HuH-7 (cell line): ENCODE results near the gene TCHP.
"Not testable (repeated sequence)": the region's sequence is repeated elsewhere in the genome, so short reads cannot be mapped to it uniquely, and the experiment has no call there.

Source experiments
- DNase-seq: peaks from one replicate; pipeline ENCODE4 v3.0.0; 2011; ENCODE audit warnings: low spot score

TCHP gene

DNA sequence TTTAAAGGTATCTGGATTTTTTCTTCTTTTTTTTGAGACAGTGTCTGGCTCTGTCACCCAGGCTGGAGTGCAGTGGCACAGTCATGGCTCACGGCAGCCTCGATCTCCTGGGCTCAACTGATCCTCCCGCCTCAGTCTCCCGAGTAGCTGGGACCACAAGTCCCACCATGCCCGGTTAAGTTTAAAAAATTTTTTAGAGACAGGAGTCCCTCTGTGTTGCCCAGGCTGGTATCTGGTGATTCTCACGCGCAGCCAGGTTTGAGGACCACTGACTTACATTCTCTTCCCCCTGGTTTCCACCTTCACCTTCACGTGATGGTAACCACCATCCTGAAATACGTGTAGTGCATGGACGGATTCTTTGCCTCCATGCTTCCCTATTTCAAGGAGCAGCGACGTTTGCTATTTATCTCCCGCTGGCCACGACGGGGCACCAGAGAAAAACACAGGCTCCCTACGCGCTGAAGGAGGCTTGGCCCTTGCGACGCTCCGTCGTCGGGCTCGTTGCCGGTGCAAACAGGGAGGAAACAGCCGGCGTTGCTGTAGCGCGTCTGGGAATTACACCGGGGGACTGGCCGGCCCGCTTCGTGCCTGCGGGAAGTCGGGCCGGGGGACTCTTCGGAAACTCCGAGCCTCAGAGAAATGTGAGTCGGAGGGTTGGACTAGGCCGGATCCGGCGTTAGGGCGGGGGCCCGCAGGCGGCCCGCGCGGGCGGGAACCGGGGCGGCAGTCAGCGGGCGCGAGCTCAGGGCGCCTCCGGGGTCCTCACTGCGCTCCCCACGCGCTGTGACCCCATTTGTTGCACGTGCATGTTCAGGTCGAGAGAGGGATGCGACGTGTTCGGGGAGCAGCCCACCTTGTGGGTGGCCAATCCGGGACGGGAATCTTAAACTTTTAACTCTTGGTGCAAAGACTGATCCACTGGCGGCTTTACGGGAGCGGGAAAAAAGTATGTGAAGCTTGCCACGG is at the start of gene TCHP:
Gene TCHP (plus strand): TSS at position 492 of the 969 bp plus-strand sequence. CDS start 2,753 bp downstream, outside the sequence.
- peak; percentile 90 for DNase-seq

DNA sequence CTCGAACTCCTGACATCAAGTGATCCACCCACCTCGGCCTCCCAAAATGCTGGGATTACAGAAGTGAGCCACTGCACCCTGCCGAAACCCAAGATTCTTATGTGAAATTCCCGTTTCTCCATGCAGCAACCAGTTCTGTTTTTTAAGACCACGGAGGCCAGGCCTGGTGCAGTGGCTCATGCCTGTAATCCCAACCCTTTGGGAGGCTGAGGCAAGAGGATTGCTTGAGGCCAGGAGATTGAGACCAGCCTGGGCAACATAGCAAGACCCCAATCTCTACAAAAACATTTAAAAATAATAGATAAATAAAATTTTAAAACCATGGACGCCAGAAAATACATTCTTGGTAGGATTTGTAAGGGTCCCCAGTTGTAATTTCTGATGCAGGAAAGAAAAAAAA is 49.6 kb upstream of the TCHP start:
- DNase-seq, result not testable (repeated sequence)

- DNase-seq, result no peak
Observed at GRCh38 chr12:109855377-109855776, 44.7 kb upstream of the TCHP start.

GRCh38 chr12:109857715-109858114 is 42.4 kb upstream of the TCHP start:
- DNase-seq, result no peak

DNA sequence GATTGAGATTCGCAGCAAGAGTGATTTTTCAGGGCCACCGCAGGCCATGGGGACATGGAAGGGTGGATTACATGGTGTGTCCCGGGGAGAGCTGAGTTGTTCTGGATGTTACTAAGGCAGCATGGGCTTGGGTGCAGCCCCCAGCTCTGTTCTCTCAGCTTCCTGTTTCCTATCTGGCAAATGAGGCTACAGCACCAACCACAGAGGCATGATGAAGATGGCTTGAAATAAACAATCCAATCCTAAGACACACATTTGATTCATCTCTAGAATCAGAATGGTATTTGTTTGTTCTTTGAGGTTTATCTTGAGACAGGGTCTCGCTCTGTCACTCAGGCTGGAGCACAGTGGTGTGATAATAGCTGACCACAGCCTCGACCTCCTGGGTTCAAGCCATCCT is 41.3 kb upstream of the TCHP start:
- no peak for DNase-seq

GRCh38 chr12:109860977-109861376 is 39.1 kb upstream of the TCHP start:
- DNase-seq, result no peak

DNA sequence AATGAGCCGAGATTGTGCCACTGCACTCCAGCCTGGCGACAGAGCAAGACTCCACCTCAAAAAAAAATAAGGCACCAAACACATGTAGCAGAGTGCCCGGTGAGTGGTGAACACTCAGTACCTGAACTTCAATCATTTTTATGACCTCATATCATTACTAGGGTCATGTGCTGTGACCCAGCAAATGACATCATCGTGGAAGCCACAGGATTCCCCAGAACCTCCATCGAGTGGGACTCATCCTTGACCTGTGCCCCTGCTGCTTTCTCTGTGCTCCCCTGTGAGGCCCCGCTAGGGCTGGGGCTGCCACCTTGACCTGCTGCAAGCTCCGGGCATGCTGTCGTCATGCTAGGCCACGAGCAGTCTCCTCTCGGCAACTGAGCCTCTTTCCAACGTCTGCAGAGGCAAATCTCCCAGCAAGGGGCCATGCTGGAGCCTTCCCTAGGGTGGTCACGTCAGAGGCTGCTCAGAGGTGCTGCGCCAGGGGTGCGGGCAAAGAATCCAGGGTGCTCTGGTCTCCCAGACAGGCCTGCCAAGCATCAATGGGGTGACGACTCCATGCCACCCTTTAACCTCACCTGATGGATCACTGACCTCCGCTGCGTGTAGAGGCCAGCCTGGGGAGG is 38.3 kb upstream of the TCHP start:
- no peak for DNase-seq

DNA sequence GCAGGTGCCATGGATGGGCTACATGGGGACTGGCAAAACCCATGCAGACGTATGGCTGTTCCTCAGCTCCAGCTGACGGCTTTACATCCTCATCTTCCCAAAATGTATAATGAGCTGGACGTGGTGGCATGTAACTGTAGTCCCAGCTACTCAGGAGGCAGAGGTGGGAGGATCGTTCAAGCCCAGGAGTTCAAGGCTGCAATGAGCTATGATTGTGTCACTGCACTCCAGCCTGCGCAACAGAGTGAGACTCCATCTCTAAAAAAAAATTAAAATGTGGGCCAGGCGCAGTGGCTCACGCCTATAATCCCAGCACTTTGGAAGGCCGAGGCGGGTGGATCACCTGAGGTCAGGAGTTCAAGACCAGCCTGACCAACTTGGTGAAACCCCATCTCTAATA is 37.6 kb upstream of the TCHP start:
- DNase-seq, result not testable (repeated sequence)

- DNase-seq, result peak; percentile 83
Observed at GRCh38 chr12:109863847-109864712, 36.0 kb upstream of the TCHP start.

DNA sequence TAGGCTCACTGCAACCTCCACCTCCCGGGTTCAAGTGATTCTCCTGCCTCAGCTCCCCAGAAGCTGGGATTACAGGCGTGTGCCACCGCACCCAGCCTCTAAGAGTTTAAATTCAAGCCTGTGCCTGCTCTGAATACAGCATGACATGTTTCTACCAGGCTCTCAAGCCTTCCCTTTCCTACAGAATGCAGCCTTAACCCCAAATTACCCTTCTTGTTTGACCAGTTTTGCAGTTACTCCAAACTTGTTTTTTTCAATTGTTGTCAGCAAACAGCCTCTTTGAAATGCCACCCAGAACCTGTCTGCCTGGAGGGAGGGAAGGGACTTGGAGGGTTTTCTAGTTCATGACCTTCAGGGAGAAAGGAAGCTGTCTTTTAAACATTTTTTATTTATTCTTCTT is 35.2 kb upstream of the TCHP start:
- no peak for DNase-seq

DNA sequence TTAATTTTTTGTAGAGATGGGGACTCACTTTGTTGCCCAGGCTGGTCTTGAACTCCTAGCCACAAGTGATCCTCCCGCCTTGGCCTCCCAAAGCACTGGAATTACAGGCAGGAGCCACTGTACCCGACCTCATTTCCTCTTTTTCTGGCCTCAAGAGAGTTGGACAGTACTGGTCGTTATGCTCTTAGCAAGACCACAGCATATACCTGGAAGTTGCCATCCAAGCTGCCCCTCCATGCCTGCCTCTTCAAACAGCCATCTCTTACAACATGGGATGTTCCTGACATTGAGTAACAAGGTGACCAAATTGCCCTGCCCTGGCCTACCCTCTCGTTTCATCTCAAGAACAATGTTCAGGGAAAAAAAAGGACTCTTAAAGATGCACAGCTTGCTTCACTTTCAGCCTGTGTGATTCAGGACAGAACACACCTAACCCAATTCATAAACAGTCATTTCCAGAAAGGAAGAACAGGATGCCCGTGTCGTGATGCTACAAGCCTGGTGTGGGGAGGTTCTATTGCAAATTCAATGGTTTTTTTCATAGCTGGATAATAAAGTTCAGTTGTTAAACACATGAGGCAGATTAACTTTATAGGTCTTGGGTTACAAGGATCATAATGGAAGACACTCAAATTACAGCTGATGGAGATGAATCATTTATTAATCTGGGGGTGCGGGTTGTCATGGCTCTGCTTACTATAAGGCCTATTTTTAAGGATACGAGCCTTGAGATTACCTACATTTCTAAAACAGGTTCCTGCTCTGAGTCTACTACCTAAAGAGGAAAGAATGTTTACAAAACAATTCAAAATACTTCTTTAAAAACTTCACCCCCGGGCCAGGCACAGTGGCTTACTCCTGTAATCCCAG is 31.7 kb upstream of the TCHP start:
- no peak for DNase-seq

- DNase-seq, result no peak
Observed at GRCh38 chr12:109870648-109871047, 29.4 kb upstream of the TCHP start.

DNA sequence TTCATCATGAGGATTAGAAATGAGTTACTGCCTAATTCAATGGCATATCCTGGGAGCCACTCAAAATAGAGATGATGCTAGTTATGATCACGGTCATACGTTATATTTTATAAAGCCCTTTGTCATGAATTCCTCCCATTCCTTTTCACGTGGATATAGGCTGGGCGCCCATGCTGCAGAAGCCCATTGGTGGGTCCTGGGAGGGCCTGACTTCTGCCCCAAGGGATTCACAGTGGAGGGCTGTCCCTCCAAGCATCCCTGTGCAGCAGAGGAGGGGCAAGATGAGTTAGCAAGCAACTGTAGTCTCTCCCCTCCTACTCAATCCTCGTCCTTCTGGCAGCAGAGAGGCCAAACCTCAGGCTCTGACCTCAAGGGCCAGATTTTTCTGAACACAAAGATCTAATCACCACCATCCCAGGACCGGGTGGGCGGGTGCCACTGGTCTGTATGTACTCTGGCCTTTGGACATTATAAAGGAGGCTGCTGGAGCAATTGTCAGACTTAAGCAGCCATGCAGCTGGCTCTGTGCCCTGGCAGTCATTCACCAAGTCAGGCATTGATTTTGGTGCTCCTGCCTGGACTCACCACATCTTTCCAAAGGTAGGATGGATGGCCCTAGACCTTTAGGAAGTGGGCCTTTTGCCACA is 28.3 kb upstream of the TCHP start:
- DNase-seq, result peak; percentile 39

DNA sequence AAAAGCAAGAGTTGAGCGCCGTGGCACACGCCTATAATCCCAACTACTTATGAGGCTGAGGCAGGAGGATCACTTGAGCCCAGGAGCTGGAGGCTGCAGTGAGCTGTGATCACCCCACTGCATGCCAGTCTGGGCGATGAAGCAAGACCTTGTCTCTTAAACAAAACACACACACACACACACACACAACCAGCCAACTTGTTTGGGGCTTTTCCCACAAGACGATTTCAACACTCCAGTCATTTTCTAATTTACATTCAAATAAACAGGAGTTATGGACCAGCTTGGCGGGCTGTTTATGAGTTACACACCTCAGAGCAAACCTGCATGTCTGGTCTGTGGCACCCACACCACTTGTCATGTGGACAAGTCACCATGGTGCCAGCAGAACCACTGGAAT is 26.4 kb upstream of the TCHP start:
- no peak for DNase-seq

DNA sequence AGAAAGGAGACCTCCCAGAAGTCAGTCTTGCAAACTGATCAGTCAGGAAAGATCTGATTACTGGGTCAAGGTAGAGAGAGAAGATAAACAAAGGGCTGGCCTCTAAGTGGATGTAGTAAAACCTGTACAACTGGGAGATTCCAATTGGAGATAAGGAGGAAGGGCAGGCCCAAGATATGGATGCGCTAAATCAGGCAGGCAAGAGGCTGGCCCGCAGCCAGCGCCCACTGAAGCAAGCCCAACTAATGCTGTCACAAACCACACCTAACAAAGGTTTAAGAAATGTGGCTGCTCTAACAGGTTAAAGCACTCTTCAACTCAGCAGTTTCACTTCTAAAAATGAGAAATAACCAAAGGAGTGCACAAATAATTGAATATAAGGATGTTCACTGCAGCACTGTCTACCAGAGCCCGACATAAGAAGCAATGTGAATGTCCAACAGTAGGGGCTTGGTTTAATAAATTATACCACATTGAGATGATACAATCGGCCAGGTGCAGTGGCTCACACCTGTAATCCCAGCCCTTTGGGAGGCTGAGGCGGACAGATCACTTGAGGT is 24.4 kb upstream of the TCHP start:
- peak; percentile 30 for DNase-seq

DNA sequence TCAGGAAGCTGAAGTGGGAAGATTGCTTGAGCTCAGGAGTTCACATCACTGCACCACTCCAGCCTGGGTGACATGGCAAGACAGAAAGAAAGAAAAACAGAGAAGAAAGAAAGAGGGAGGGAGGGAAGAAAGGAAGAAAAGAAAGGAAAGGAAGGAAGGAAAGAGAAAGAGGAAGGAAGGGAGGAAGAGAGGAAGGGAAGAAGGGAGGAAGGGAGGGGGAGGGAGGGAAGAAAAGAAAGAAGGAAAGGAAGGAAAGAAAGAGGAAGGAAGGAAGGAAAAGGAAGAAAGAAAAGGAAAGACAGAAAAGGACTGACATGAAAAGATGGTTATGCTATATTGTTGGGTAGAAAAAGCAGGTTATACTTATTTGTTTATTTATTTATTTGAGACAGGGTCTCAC is 23.7 kb upstream of the TCHP start:
- no peak for DNase-seq

DNA sequence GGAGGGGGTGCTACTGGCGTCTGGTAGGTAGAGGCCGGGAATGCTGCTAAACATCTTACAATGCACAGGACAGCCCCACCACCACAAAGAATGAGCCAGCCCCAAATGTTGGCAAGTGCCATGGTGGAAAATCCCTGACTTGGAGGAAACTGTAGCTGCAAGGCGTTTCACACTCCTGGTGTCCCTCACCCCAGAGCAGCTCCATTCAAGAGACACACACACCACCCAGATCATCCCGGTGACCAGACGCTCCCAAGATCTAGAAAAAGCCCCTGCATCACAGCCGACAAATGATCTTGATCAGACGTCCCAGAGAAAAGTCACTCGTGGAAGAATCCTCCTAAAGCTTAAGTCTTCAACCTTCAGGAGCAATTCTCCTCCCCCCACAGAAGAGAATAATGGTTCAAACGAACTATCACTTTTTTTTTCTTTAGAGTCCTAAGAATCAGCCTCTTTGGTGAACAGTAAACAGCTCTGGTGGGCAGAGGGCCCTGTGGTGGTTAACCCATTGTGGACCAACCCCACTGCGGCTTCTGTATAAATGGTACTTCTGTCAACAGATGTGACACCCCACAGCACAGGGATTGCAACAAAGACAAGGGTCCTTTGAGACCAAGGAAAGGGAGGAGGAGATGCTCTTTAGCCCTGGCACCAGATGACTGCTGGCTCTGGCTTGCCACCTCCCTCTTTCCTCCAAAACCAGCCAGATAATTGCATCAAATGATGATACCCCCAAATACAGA is 22.4 kb upstream of the TCHP start:
- DNase-seq, result no peak

GRCh38 chr12:109878247-109878625 is 21.8 kb upstream of the TCHP start:
- no peak for DNase-seq

GRCh38 chr12:109878749-109879148 is 21.3 kb upstream of the TCHP start:
- no peak for DNase-seq
